SK-N-MC (cell line): ENCODE measurements around the gene PPP4R4.

Experiments
- DNase-seq: peaks from one replicate; pipeline ENCODE4 v3.0.0-alpha.2; 2011; ENCODE audit warnings: low read depth, low spot score
- H3K27ac ChIP-seq: fragments of 200-600 bp; sonication (generic); 2 replicates; pipeline ENCODE4 v1.5.1; 2016; ENCODE audit warnings: mixed run types
- H3K36me3 ChIP-seq: fragments of 200-600 bp; sonication (generic); 2 replicates; pipeline ENCODE4 v1.6.1; 2017; ENCODE audit warnings: antibody characterized with exemption, low read length, mixed read lengths; ENCODE audit not compliant: insufficient read depth
- H3K4me3 ChIP-seq: fragments of 200-600 bp; sonication (generic); 2 replicates; pipeline ENCODE4 v1.5.1; 2016
- H3K9ac ChIP-seq: fragments of 200-600 bp; sonication (generic); 2 replicates; pipeline ENCODE4 v1.8.0; 2017; ENCODE audit warnings: mixed run types, mixed read lengths; ENCODE audit not compliant: insufficient read length
- H3K9me3 ChIP-seq: fragments of 200-600 bp; sonication (generic); 2 replicates; pipeline ENCODE4 v1.6.1; 2017; ENCODE audit warnings: low read depth, mild to moderate bottlenecking, antibody characterized with exemption, low read length, moderate library complexity, mixed read lengths
- EZH2 ChIP-seq: fragments of 200-600 bp; sonication (generic); IDR thresholded peaks from one replicate; pipeline ENCODE4 v1.6.1; 2017; ENCODE audit warnings: antibody characterized with exemption
- FOXP2 ChIP-seq: optimal IDR thresholded peaks from 2 replicates; pipeline ENCODE3; 2011; ENCODE audit warnings: mild to moderate bottlenecking, moderate library complexity; ENCODE audit not compliant: insufficient read depth; ENCODE audit errors: extremely low read length, control extremely low read depth
- POLR2AphosphoS5 ChIP-seq: IDR thresholded peaks from 2 replicates; pipeline ENCODE4 v1.6.1; 2012; ENCODE audit warnings: mild to moderate bottlenecking, low read depth, low read length, borderline replicate concordance

The PPP4R4 gene

GRCh38 chr14:94173885-94174603 is at the start of gene PPP4R4:
PPP4R4 (plus strand) TSS chr14:94174322; CDS start chr14:94174466, 144 bp downstream.
- TF ChIP-seq EZH2 (no peak), FOXP2 (no peak), POLR2AphosphoS5 (no peak)
- DNase-seq = no peak

GRCh38 chr14:94124582-94125377 is 49.3 kb upstream of the PPP4R4 start:
- H3K9ac ChIP-seq = no peak overlapping the region
- no peaks in the 10 kb centered on the region for H3K36me3 ChIP-seq
- no peak for TF ChIP-seq POLR2AphosphoS5
- TF ChIP-seq FOXP2 = no peak
- TF ChIP-seq EZH2 = no peak
- H3K27ac ChIP-seq = no peak overlapping the region
- no peak for DNase-seq
- H3K4me3 ChIP-seq = no peak overlapping the region
- no peaks in the 10 kb centered on the region for H3K9me3 ChIP-seq

More at GRCh38 chr14:94173885-94174603, at the start of gene PPP4R4:
- Histone ChIP-seq H3K36me3 (no peaks in the 10 kb centered on the region), H3K9me3 (no peaks in the 10 kb centered on the region), H3K9ac (peak within 1 kb of the TSS; percentile 70), H3K4me3 (peak within 1 kb of the TSS; percentile 88), H3K27ac (no peak within 1 kb of the TSS)

- TF ChIP-seq FOXP2 (no peak), POLR2AphosphoS5 (no peak), EZH2 (no peak)
Measured at GRCh38 chr14:94125659-94126418, 48.3 kb upstream of the PPP4R4 start.

DNA sequence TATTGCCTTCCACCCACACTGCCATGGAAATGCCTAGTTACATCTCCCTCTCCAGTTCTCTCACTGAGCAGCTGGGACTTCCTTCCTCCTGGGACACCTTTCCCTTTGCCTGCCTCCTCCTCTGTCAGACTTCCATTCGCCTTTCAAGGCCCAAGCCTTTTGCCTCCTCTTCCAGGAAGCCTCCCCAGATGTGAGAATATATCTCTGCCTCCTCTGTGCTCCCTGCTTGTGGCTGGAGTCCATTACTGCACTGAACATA is 47.8 kb upstream of the PPP4R4 start:
- DNase-seq = no peak
- Histone ChIP-seq H3K4me3 (no peak overlapping the region), H3K36me3 (no peaks in the 10 kb centered on the region), H3K9ac (no peak overlapping the region), H3K27ac (no peak overlapping the region), H3K9me3 (no peaks in the 10 kb centered on the region)
- no peak for TF ChIP-seq POLR2AphosphoS5
- no peak for TF ChIP-seq EZH2
- TF ChIP-seq FOXP2 = no peak

More at GRCh38 chr14:94125659-94126418, 48.3 kb upstream of the PPP4R4 start:
- no peak for DNase-seq
- H3K4me3 ChIP-seq = no peak overlapping the region
- H3K36me3 ChIP-seq = no peaks in the 10 kb centered on the region
- H3K27ac ChIP-seq = no peak overlapping the region
- H3K9me3 ChIP-seq = no peaks in the 10 kb centered on the region
- no peak overlapping the region for H3K9ac ChIP-seq

DNA sequence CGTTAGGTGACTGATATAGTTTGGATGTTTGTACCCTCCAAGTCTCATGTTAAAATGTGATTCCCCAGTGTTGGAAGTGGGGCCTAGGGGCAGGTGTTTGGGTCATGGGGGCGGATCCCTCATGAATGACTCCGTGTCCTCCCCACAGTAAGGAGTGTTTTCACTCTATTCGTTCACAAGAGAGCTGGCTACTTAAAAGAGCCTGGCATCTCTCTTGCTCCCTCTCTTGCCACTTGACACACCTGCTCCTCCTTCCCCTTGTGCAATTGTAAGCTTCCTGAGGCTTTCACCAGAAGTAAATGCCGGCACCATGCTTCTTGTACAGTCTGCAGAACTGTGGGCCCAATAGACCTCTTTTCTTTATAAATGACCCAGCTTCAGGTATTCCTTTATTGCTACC is 47.3 kb upstream of the PPP4R4 start:
- no peak overlapping the region for H3K9ac ChIP-seq
- H3K9me3 ChIP-seq = no peaks in the 10 kb centered on the region
- DNase-seq = no peak
- H3K27ac ChIP-seq = no peak overlapping the region
- TF ChIP-seq FOXP2 = no peak
- TF ChIP-seq EZH2 = no peak
- H3K4me3 ChIP-seq = no peak overlapping the region
- H3K36me3 ChIP-seq = no peaks in the 10 kb centered on the region

DNA sequence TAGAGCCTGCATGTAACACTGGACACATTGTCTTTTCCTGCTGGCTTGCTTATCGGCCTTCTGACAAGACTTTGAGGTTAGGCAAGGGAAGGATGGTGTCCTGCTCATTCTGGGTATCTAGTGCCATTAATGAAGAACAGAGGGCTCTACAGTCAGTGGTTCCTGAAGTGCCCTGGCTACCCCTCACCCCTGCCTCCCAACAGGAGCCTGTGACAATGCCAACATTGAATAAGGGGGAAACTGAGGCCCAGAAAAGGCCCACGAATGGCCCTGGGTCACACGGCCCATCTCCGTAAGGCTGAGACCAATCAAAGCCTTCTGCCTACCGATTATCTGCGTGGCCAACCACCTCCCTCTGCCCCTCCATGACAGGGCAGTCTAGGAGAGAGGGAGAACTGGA is 46.8 kb upstream of the PPP4R4 start:
- DNase-seq = no peak
- no peak overlapping the region for H3K27ac ChIP-seq
- H3K36me3 ChIP-seq = no peaks in the 10 kb centered on the region
- H3K4me3 ChIP-seq = no peak overlapping the region
- H3K9ac ChIP-seq = no peak overlapping the region
- TF ChIP-seq POLR2AphosphoS5 = no peak
- no peak for TF ChIP-seq FOXP2
- TF ChIP-seq EZH2 = no peak
- H3K9me3 ChIP-seq = no peaks in the 10 kb centered on the region

- no peak overlapping the region for H3K27ac ChIP-seq
- H3K9ac ChIP-seq = no peak overlapping the region
- no peaks in the 10 kb centered on the region for H3K9me3 ChIP-seq
- DNase-seq = no peak
- no peak overlapping the region for H3K4me3 ChIP-seq
- H3K36me3 ChIP-seq = no peaks in the 10 kb centered on the region
- no peak for TF ChIP-seq FOXP2
- TF ChIP-seq EZH2 = no peak
- no peak for TF ChIP-seq POLR2AphosphoS5
Measured at GRCh38 chr14:94128216-94128839, 45.8 kb upstream of the PPP4R4 start.

GRCh38 chr14:94129111-94129757 is 44.9 kb upstream of the PPP4R4 start, which contains the start of gene IFI27L2:
IFI27L2 (minus strand) TSS chr14:94129604; CDS start chr14:94129564, 40 bp downstream.
- H3K27ac ChIP-seq = no peak within 1 kb of the TSS
- H3K4me3 ChIP-seq = peak within 1 kb of the TSS; percentile 79
- DNase-seq = no peak
- no peaks in the 10 kb centered on the region for H3K9me3 ChIP-seq
- H3K9ac ChIP-seq = peak within 1 kb of the TSS; percentile 21
- TF ChIP-seq POLR2AphosphoS5 (no peak), EZH2 (no peak), FOXP2 (no peak)
- H3K36me3 ChIP-seq = no peaks in the 10 kb centered on the region
